KMS-11 (cell line): Measurements from ENCODE around the gene TK2.

Experiments used
- H2AFZ ChIP-seq: fragments of 200-600 bp; sonication (generic); 2 replicates; pipeline ENCODE4 v1.6.1; 2016; ENCODE audit warnings: antibody characterized with exemption, mixed run types, low read depth
- H3K27ac ChIP-seq: fragments of 200-600 bp; sonication (generic); 2 replicates; pipeline ENCODE4 v1.6.1; 2016; ENCODE audit warnings: mild to moderate bottlenecking, mixed run types
- H3K27me3 ChIP-seq: fragments of 200-600 bp; sonication (generic); 2 replicates; pipeline ENCODE4 v1.6.1; 2017; ENCODE audit warnings: mild to moderate bottlenecking, low read depth, mixed run types, moderate library complexity; ENCODE audit not compliant: insufficient read depth
- H3K36me3 ChIP-seq: fragments of 200-600 bp; sonication (generic); 2 replicates; pipeline ENCODE4 v1.6.1; 2017; ENCODE audit warnings: mild to moderate bottlenecking, mixed run types; ENCODE audit not compliant: insufficient read depth
- H3K4me1 ChIP-seq: fragments of 200-600 bp; sonication (generic); 2 replicates; pipeline ENCODE4 v1.6.1; 2016; ENCODE audit warnings: mild to moderate bottlenecking, low read depth, mixed run types; ENCODE audit not compliant: poor library complexity, severe bottlenecking
- H3K4me2 ChIP-seq: fragments of 200-600 bp; sonication (generic); 2 replicates; pipeline ENCODE4 v1.7.0; 2016; ENCODE audit warnings: mild to moderate bottlenecking, mixed run types
- H3K4me3 ChIP-seq: fragments of 200-600 bp; sonication (generic); IDR thresholded peaks from 2 replicates; pipeline ENCODE4 v1.6.1; 2017; ENCODE audit warnings: low read depth, low read length, mixed read lengths; ENCODE audit not compliant: insufficient read depth
- H3K79me2 ChIP-seq: fragments of 200-600 bp; sonication (generic); 2 replicates; pipeline ENCODE4 v1.6.1; 2016; ENCODE audit warnings: low read depth, mixed run types; ENCODE audit not compliant: insufficient read depth
- H3K9ac ChIP-seq: fragments of 200-600 bp; sonication (generic); 2 replicates; pipeline ENCODE4 v1.6.1; 2016; ENCODE audit warnings: mild to moderate bottlenecking, mixed run types
- H4K20me1 ChIP-seq: fragments of 200-600 bp; sonication (generic); 2 replicates; pipeline ENCODE4 v1.6.1; 2016; ENCODE audit warnings: mild to moderate bottlenecking, mixed run types; ENCODE audit not compliant: insufficient read depth
- TF ChIP-seq, protein P1 (sequence below): fragments of 200-600 bp; sonication (generic); conservative IDR thresholded peaks from 2 replicates; pipeline ENCODE4 v1.6.1; 2017; ENCODE audit warnings: low read depth, mild to moderate bottlenecking, antibody characterized with exemption, low read length, moderate library complexity, mixed read lengths

The TK2 gene

DNA sequence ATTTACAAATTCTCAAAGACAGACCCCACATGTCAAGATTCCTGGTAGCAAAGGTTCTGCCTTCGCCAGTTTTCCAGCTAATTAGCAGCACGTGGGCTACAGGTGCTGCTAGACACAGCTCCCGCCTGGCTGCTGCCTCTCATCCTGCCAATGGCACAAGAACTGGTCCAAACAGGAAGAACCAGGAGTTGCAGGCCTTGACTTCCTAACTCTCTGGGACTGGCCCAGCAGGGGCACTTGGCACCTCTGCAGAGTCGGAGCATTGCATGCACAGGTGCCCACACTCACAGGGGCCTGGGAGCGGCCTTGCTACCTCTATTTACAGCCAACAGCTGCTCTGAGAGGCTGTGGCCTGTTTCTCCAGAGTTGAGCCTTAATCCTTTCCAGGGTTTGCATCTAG is 39.6 kb downstream of the TK2 start:
- H3K79me2 ChIP-seq = no peaks in the 10 kb centered on the region
- no peaks in the 10 kb centered on the region for H3K36me3 ChIP-seq
- H3K27me3 ChIP-seq = no peaks in the 10 kb centered on the region
- TF ChIP-seq, protein P1, sequence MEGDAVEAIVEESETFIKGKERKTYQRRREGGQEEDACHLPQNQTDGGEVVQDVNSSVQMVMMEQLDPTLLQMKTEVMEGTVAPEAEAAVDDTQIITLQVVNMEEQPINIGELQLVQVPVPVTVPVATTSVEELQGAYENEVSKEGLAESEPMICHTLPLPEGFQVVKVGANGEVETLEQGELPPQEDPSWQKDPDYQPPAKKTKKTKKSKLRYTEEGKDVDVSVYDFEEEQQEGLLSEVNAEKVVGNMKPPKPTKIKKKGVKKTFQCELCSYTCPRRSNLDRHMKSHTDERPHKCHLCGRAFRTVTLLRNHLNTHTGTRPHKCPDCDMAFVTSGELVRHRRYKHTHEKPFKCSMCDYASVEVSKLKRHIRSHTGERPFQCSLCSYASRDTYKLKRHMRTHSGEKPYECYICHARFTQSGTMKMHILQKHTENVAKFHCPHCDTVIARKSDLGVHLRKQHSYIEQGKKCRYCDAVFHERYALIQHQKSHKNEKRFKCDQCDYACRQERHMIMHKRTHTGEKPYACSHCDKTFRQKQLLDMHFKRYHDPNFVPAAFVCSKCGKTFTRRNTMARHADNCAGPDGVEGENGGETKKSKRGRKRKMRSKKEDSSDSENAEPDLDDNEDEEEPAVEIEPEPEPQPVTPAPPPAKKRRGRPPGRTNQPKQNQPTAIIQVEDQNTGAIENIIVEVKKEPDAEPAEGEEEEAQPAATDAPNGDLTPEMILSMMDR = no peak
- no peak overlapping the region for H3K27ac ChIP-seq
- H2AFZ ChIP-seq = no peak overlapping the region
- no peak overlapping the region for H3K9ac ChIP-seq
- H3K4me3 ChIP-seq = no peak overlapping the region
- peaks cover 12% of the 10 kb centered on the region for H3K4me1 ChIP-seq
- H3K4me2 ChIP-seq = no peak overlapping the region
- H4K20me1 ChIP-seq = no peaks in the 10 kb centered on the region

DNA sequence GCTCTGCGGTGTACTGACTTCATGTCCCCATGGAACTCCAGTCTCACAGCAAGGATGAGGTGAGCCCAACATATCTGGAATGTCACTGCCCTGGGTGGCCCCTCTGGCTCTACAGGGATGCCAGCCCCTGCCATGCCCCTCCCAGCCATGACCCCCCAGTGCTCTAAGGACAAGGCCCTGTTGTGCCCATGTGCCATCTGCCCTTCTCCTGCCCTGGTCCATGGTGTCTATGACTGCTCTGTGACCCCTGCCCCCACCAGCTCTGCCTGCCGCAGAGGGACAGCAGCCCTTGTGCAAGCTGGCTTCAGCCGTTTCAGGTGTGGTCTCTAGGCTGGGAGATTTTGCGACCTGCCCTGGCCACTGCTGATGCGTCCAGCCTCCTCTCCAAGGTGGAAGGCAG is 40.3 kb downstream of the TK2 start:
- Histone ChIP-seq H3K27ac (no peak overlapping the region), H3K4me2 (no peak overlapping the region), H3K79me2 (no peaks in the 10 kb centered on the region), H2AFZ (no peak overlapping the region), H3K36me3 (no peaks in the 10 kb centered on the region), H3K4me3 (no peak overlapping the region), H3K9ac (no peak overlapping the region), H3K27me3 (no peaks in the 10 kb centered on the region), H4K20me1 (no peaks in the 10 kb centered on the region), H3K4me1 (peaks cover 12% of the 10 kb centered on the region)
- TF ChIP-seq, protein P1 = no peak

- Histone ChIP-seq H3K4me2 (no peak overlapping the region), H2AFZ (no peak overlapping the region), H3K4me3 (no peak overlapping the region), H3K27ac (no peak overlapping the region), H3K79me2 (no peaks in the 10 kb centered on the region), H3K36me3 (no peaks in the 10 kb centered on the region), H3K4me1 (peaks cover 12% of the 10 kb centered on the region), H4K20me1 (no peaks in the 10 kb centered on the region), H3K9ac (no peak overlapping the region), H3K27me3 (no peaks in the 10 kb centered on the region)
- TF ChIP-seq, protein P1 = no peak
These were observed 40.9 kb downstream of the TK2 start for GRCh38 chr16:66508914-66509496.

DNA sequence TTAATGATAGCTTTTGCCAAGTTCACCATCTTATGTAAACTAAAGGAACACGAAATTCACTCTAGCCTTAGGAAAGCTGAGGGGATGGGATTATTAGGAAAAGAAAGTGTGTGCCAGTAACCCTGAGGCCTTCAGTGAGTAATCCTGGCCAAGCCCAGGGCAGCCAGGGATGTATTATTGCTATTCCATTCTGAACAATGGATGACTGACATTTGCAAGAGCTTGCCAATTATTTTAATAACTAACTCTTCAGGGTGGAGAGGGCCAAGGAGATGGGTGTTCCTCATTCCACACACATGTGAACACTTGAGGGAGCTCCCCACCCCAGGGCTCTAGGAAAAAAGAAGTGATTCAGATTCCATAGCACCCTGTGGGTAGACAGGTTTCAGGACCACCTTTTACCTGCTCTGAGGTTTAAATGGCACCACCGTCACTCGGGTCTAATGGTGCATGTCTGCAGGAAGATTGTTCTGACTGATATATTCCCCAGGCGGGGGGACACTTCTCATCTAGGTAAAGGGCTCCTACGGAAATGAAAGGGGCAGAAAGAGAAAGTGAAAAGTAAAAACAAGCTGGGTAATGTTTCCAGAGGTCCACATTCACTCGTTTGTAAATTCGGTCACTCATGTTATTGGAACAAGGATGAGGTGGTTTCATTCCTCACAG is 41.5 kb downstream of the TK2 start:
- H4K20me1 ChIP-seq = no peaks in the 10 kb centered on the region
- TF ChIP-seq, protein P1 = no peak
- H3K27me3 ChIP-seq = no peaks in the 10 kb centered on the region
- H2AFZ ChIP-seq = no peak overlapping the region
- H3K4me1 ChIP-seq = peaks cover 12% of the 10 kb centered on the region
- H3K79me2 ChIP-seq = no peaks in the 10 kb centered on the region
- no peak overlapping the region for H3K27ac ChIP-seq
- H3K4me3 ChIP-seq = no peak overlapping the region
- no peaks in the 10 kb centered on the region for H3K36me3 ChIP-seq
- H3K4me2 ChIP-seq = no peak overlapping the region
- no peak overlapping the region for H3K9ac ChIP-seq
